Measurements from ENCODE around the gene NKG7. TPM values are rescaled to one million over a fixed set of nuclear protein-coding genes. Genes with fewer than 3 reads are reported as not detected.

NKG7 gene
- total RNA-seq, 4 donors from 2014 or later, result 0.73 to 1.2 TPM; not detected in 2

DNA sequence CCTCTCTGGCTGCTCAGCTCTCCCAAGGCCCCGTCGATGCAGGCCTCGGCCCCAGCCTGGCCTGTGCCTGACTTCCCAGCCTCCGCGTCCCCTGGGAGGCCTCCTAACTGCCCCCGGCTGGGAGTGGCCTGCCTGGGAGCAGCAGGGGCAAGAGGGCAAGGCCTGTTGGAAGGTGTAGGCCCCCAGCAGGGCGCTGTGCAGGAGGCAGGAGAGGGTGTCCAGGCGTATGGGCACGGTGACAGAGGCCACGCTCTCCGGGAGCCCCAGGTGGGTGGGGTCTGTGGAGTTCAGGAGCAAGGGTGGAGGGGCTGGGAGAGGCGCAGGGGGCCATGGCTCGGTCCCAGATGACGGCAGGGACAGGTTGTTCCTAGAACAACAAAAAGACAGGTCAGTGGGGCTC lies 16.7 kb upstream of the NKG7 start:
- no peaks in the 10 kb centered on the region for H3K36me3 ChIP-seq
- TF ChIP-seq CTCF (IDR thresholded peaks at IDR 0.05 in 4 of 5, conservative IDR thresholded peaks at IDR 0.05 in 1 of 5) (no peak), POLR2A (IDR thresholded peaks at IDR 0.05) (no peak)
- ATAC-seq, result no peak
- no peak overlapping the region for H3K4me3 ChIP-seq
- no peaks in the 10 kb centered on the region for H3K27me3 ChIP-seq
- no peaks in the 10 kb centered on the region for H3K9me3 ChIP-seq
- DNase-seq, result no peak
- no peak overlapping the region for H3K27ac ChIP-seq
- in situ Hi-C loops (cut with MboI; ENCODE audit: low sequenced_read_pairs in 4 of 4) (no loop called here), intact Hi-C loops (cut with DNase I; ENCODE audit: low total_unique reads) (no loop called here)
- peaks cover 3% of the 10 kb centered on the region in 2 donors for H3K4me1 ChIP-seq

GRCh38 chr19:51387924-51388389 lies 15.5 kb upstream of the NKG7 start, which contains the start of gene LIM2:
TSS of gene LIM2 (minus strand) at chr19:51387974. CDS start at chr19:51387443, 531 bp downstream.
- no peaks in the 10 kb centered on the region for H3K27me3 ChIP-seq
- TF ChIP-seq POLR2A (IDR thresholded peaks at IDR 0.05) (no peak), CTCF (IDR thresholded peaks at IDR 0.05 in 4 of 5, conservative IDR thresholded peaks at IDR 0.05 in 1 of 5) (no peak)
- H3K4me1 ChIP-seq, result no peaks in the 10 kb centered on the region
- ATAC-seq (no peak), DNase-seq (no peak)
- no peaks in the 10 kb centered on the region for H3K9me3 ChIP-seq
- H3K27ac ChIP-seq, result no peak within 1 kb of the TSS
- H3K4me3 ChIP-seq, result no peak within 1 kb of the TSS
- in situ Hi-C loops (cut with MboI; ENCODE audit: low sequenced_read_pairs in 4 of 4), result no loop called here
- intact Hi-C loops (cut with DNase I; ENCODE audit: low total_unique reads), result no loop called here
- H3K36me3 ChIP-seq, result no peaks in the 10 kb centered on the region

- Histone ChIP-seq H3K27me3 (no peaks in the 10 kb centered on the region), H3K4me1 (no peaks in the 10 kb centered on the region), H3K4me3 (no peak overlapping the region), H3K27ac (no peak overlapping the region), H3K9me3 (no peaks in the 10 kb centered on the region), H3K36me3 (no peaks in the 10 kb centered on the region)
- DNase-seq, result no peak
- no peak for ATAC-seq
- in situ Hi-C loops (cut with MboI; ENCODE audit: low sequenced_read_pairs in 4 of 4) (no loop called here), intact Hi-C loops (cut with DNase I; ENCODE audit: low total_unique reads) (no loop called here)
- TF ChIP-seq CTCF (IDR thresholded peaks at IDR 0.05 in 4 of 5, conservative IDR thresholded peaks at IDR 0.05 in 1 of 5) (no peak), POLR2A (IDR thresholded peaks at IDR 0.05) (no peak)
Measured at GRCh38 chr19:51386882-51387520, 14.5 kb upstream of the NKG7 start.

DNA sequence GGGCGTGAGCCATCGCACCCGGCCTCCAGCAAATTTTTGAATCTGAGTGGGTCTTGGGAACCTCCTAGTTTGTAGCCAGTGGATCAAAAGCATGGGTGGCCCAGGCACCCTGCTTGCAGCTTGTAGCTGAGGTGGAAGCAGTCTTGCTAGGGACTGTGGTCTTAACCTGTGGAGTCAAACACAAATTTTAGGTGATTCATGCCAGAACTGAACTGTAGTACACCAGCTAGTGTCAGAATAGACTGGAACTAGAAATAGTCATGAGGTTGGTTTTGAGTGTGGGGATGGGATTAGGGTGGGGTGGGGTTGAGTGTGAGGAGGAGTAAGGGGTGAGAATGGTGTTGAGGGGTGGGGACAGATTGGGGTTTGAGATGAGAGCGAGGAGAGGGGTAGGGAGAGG lies 9.6 kb upstream of the NKG7 start:
- in situ Hi-C loops (cut with MboI; ENCODE audit: low sequenced_read_pairs in 4 of 4), result no loop called here
- no peaks in the 10 kb centered on the region for H3K4me1 ChIP-seq
- TF ChIP-seq POLR2A (IDR thresholded peaks at IDR 0.05), result no peak
- no peak for TF ChIP-seq CTCF (IDR thresholded peaks at IDR 0.05 in 4 of 5, conservative IDR thresholded peaks at IDR 0.05 in 1 of 5)
- no peaks in the 10 kb centered on the region for H3K36me3 ChIP-seq
- no peak for ATAC-seq
- intact Hi-C loops (cut with DNase I; ENCODE audit: low total_unique reads), result no loop called here
- no peak overlapping the region for H3K27ac ChIP-seq
- H3K9me3 ChIP-seq, result no peaks in the 10 kb centered on the region
- no peak overlapping the region for H3K4me3 ChIP-seq
- no peaks in the 10 kb centered on the region for H3K27me3 ChIP-seq
- no peak for DNase-seq

DNA sequence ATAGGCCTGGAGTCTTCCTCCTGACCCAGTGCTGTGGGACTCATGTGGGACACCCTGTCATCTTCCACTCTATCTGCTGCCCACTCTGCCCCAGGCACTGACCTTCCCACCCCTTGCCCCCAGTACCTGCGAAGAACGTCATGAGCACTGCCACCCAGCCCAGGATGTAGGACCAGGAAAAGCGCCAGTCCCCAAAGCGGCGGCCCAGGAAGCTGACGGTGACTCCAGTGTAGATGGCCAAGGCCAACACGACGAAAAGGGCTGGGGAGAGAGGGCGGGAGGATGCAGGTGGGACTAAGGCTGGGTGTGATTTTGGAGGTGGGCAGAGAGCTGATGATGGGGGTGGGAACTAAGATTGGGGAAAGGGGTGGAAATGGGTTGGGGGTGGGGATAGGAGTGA lies 7.9 kb upstream of the NKG7 start:
- Histone ChIP-seq H3K36me3 (no peaks in the 10 kb centered on the region), H3K4me3 (no peak overlapping the region), H3K27me3 (no peaks in the 10 kb centered on the region), H3K27ac (no peak overlapping the region), H3K4me1 (no peaks in the 10 kb centered on the region), H3K9me3 (no peaks in the 10 kb centered on the region)
- intact Hi-C loops (cut with DNase I; ENCODE audit: low total_unique reads), result no loop called here
- ATAC-seq, result no peak
- in situ Hi-C loops (cut with MboI; ENCODE audit: low sequenced_read_pairs in 4 of 4), result no loop called here
- no peak for DNase-seq
- no peak for TF ChIP-seq CTCF (IDR thresholded peaks at IDR 0.05 in 4 of 5, conservative IDR thresholded peaks at IDR 0.05 in 1 of 5)
- no peak for TF ChIP-seq POLR2A (IDR thresholded peaks at IDR 0.05)
